ENCODE results near the gene WBP11.

WBP11 gene

GRCh38 chr12:14803011-14803829, at the start of gene WBP11, which contains the start of gene C12orf60:
Gene WBP11, minus strand, starts transcription at chr12:14803478. Its CDS starts 2,095 bp downstream, at chr12:14801383.
Gene C12orf60, plus strand, starts transcription at chr12:14803670. Its CDS starts 19,266 bp downstream, at chr12:14822936.
- H3K4me3 ChIP-seq: peak within 1 kb of the TSS; percentile 97
- in situ Hi-C loops (cut with MboI; ENCODE audit: low sequenced_read_pairs): no loop called here
- peak; percentile 91 to 99 for DNase-seq (ENCODE audit: low spot score in 2 of 2)

GRCh38 chr12:14852880-14853279, 49.6 kb upstream of the WBP11 start:
- no peak for DNase-seq (ENCODE audit: low spot score in 2 of 2)
- Histone ChIP-seq H3K4me3 (no peak overlapping the region), H3K36me3 (replicated peaks) (no peaks in the 10 kb centered on the region), H3K4me1 (no peaks in the 10 kb centered on the region), H3K27me3 (ENCODE audit: low read depth) (no peaks in the 10 kb centered on the region), H3K9me3 (no peaks in the 10 kb centered on the region)
- in situ Hi-C loops (cut with MboI; ENCODE audit: low sequenced_read_pairs): no loop called here

More at GRCh38 chr12:14803011-14803829, at the start of gene WBP11, which contains the start of gene C12orf60:
- no peaks in the 10 kb centered on the region for H3K9me3 ChIP-seq
- peaks cover 21% of the 10 kb centered on the region for H3K36me3 ChIP-seq (replicated peaks)
- H3K4me1 ChIP-seq: peaks cover 9% of the 10 kb centered on the region
- no peaks in the 10 kb centered on the region for H3K27me3 ChIP-seq (ENCODE audit: low read depth)

GRCh38 chr12:14850929-14851663, 47.8 kb upstream of the WBP11 start:
- no peak for DNase-seq (ENCODE audit: low spot score in 2 of 2)
- Histone ChIP-seq H3K4me1 (no peaks in the 10 kb centered on the region), H3K9me3 (no peaks in the 10 kb centered on the region), H3K27me3 (ENCODE audit: low read depth) (no peaks in the 10 kb centered on the region), H3K36me3 (replicated peaks) (no peaks in the 10 kb centered on the region), H3K4me3 (no peak overlapping the region)
- in situ Hi-C loops (cut with MboI; ENCODE audit: low sequenced_read_pairs): no loop called here

- Histone ChIP-seq H3K9me3 (no peaks in the 10 kb centered on the region), H3K27me3 (ENCODE audit: low read depth) (no peaks in the 10 kb centered on the region), H3K4me3 (no peak overlapping the region), H3K4me1 (no peaks in the 10 kb centered on the region), H3K36me3 (replicated peaks) (no peaks in the 10 kb centered on the region)
- in situ Hi-C loops (cut with MboI; ENCODE audit: low sequenced_read_pairs): no loop called here
- DNase-seq (ENCODE audit: low spot score in 2 of 2): no peak
Observed at GRCh38 chr12:14849661-14850060, 46.4 kb upstream of the WBP11 start.

GRCh38 chr12:14846876-14847580, 43.8 kb upstream of the WBP11 start:
- no peak overlapping the region for H3K4me3 ChIP-seq
- H3K9me3 ChIP-seq: no peaks in the 10 kb centered on the region
- no peak for DNase-seq (ENCODE audit: low spot score in 2 of 2)
- in situ Hi-C loops (cut with MboI; ENCODE audit: low sequenced_read_pairs): no loop called here
- no peaks in the 10 kb centered on the region for H3K36me3 ChIP-seq (replicated peaks)
- no peaks in the 10 kb centered on the region for H3K4me1 ChIP-seq
- H3K27me3 ChIP-seq (ENCODE audit: low read depth): no peaks in the 10 kb centered on the region

GRCh38 chr12:14846042-14846587, 42.8 kb upstream of the WBP11 start:
- H3K9me3 ChIP-seq: no peaks in the 10 kb centered on the region
- in situ Hi-C loops (cut with MboI; ENCODE audit: low sequenced_read_pairs): no loop called here
- DNase-seq (ENCODE audit: low spot score in 2 of 2): no peak
- no peaks in the 10 kb centered on the region for H3K27me3 ChIP-seq (ENCODE audit: low read depth)
- no peaks in the 10 kb centered on the region for H3K36me3 ChIP-seq (replicated peaks)
- no peak overlapping the region for H3K4me3 ChIP-seq
- H3K4me1 ChIP-seq: no peaks in the 10 kb centered on the region

GRCh38 chr12:14845350-14845750, 42.1 kb upstream of the WBP11 start:
- H3K4me1 ChIP-seq: no peaks in the 10 kb centered on the region
- DNase-seq (ENCODE audit: low spot score in 2 of 2): peak; percentile 22 to 44
- H3K4me3 ChIP-seq: no peak overlapping the region
- no peaks in the 10 kb centered on the region for H3K36me3 ChIP-seq (replicated peaks)
- no peaks in the 10 kb centered on the region for H3K9me3 ChIP-seq
- in situ Hi-C loops (cut with MboI; ENCODE audit: low sequenced_read_pairs): no loop called here
- H3K27me3 ChIP-seq (ENCODE audit: low read depth): no peaks in the 10 kb centered on the region; the same call in 1 of the 2 replicates

- no peaks in the 10 kb centered on the region for H3K9me3 ChIP-seq
- no peaks in the 10 kb centered on the region for H3K36me3 ChIP-seq (replicated peaks)
- H3K4me3 ChIP-seq: no peak overlapping the region
- no peak for DNase-seq (ENCODE audit: low spot score in 2 of 2)
- H3K27me3 ChIP-seq (ENCODE audit: low read depth): no peaks in the 10 kb centered on the region; the same call in 1 of the 2 replicates
- H3K4me1 ChIP-seq: no peaks in the 10 kb centered on the region
- in situ Hi-C loops (cut with MboI; ENCODE audit: low sequenced_read_pairs): no loop called here
Observed at GRCh38 chr12:14844401-14844800, 41.1 kb upstream of the WBP11 start.

- Histone ChIP-seq H3K4me1 (no peaks in the 10 kb centered on the region), H3K27me3 (ENCODE audit: low read depth) (no peaks in the 10 kb centered on the region; the same call in 1 of the 2 replicates), H3K36me3 (replicated peaks) (no peaks in the 10 kb centered on the region), H3K9me3 (no peaks in the 10 kb centered on the region), H3K4me3 (no peak within 1 kb of the TSS)
- DNase-seq (ENCODE audit: low spot score in 2 of 2): no peak
- in situ Hi-C loops (cut with MboI; ENCODE audit: low sequenced_read_pairs): no loop called here
Observed at GRCh38 chr12:14843425-14843887, 40.2 kb upstream of the WBP11 start, which contains the start of gene ART4. Gene ART4, minus strand, starts transcription at chr12:14843526. Its CDS starts 413 bp downstream, at chr12:14843113.

- no peaks in the 10 kb centered on the region for H3K36me3 ChIP-seq (replicated peaks)
- H3K4me3 ChIP-seq: no peak overlapping the region
- in situ Hi-C loops (cut with MboI; ENCODE audit: low sequenced_read_pairs): no loop called here
- DNase-seq (ENCODE audit: low spot score in 2 of 2): no peak
- H3K9me3 ChIP-seq: no peaks in the 10 kb centered on the region
- no peaks in the 10 kb centered on the region for H3K4me1 ChIP-seq
- no peaks in the 10 kb centered on the region; the same call in 1 of the 2 replicates for H3K27me3 ChIP-seq (ENCODE audit: low read depth)
Observed at GRCh38 chr12:14842315-14842714, 39.0 kb upstream of the WBP11 start.

GRCh38 chr12:14841761-14842160, 38.5 kb upstream of the WBP11 start:
- DNase-seq (ENCODE audit: low spot score in 2 of 2): no peak
- Histone ChIP-seq H3K36me3 (replicated peaks) (no peaks in the 10 kb centered on the region), H3K4me1 (no peaks in the 10 kb centered on the region), H3K27me3 (ENCODE audit: low read depth) (no peaks in the 10 kb centered on the region; the same call in 1 of the 2 replicates), H3K9me3 (no peaks in the 10 kb centered on the region), H3K4me3 (no peak overlapping the region)
- in situ Hi-C loops (cut with MboI; ENCODE audit: low sequenced_read_pairs): no loop called here

GRCh38 chr12:14840616-14841015, 37.3 kb upstream of the WBP11 start:
- Histone ChIP-seq H3K27me3 (ENCODE audit: low read depth) (no peaks in the 10 kb centered on the region; the same call in 1 of the 2 replicates), H3K4me3 (no peak overlapping the region), H3K36me3 (replicated peaks) (no peaks in the 10 kb centered on the region), H3K4me1 (no peaks in the 10 kb centered on the region), H3K9me3 (no peaks in the 10 kb centered on the region)
- no peak for DNase-seq (ENCODE audit: low spot score in 2 of 2)
- in situ Hi-C loops (cut with MboI; ENCODE audit: low sequenced_read_pairs): no loop called here

GRCh38 chr12:14839262-14839661, 36.0 kb upstream of the WBP11 start:
- in situ Hi-C loops (cut with MboI; ENCODE audit: low sequenced_read_pairs): no loop called here
- no peaks in the 10 kb centered on the region for H3K36me3 ChIP-seq (replicated peaks)
- no peaks in the 10 kb centered on the region for H3K9me3 ChIP-seq
- DNase-seq (ENCODE audit: low spot score in 2 of 2): no peak
- no peaks in the 10 kb centered on the region for H3K4me1 ChIP-seq
- peaks cover under 1% of the 10 kb centered on the region; the same call in 1 of the 2 replicates for H3K27me3 ChIP-seq (ENCODE audit: low read depth)
- no peak overlapping the region for H3K4me3 ChIP-seq
